Esophagus mucosa (tissue), 1 donor: Measurements from ENCODE around the gene GLDN. TPM values are rescaled to one million over a fixed set of nuclear protein-coding genes. Genes with fewer than 3 reads are reported as not detected.

Experiments
- ATAC-seq: fragments of 200-7000 bp; cut with Tn5 transposase; one replicate; pipeline ENCODE4 v1.9.1; 2020
- total RNA-seq: library from RNA; stranded (reverse); gene quantifications from one replicate; pipeline ENCODE4 v1.2.4, GENCODE V29; 2023
- donor health status: DM: yes; HTN: yes; CAD: no.

GLDN gene
- total RNA-seq, 1 donor from 2014 or later = 0.56 TPM

DNA sequence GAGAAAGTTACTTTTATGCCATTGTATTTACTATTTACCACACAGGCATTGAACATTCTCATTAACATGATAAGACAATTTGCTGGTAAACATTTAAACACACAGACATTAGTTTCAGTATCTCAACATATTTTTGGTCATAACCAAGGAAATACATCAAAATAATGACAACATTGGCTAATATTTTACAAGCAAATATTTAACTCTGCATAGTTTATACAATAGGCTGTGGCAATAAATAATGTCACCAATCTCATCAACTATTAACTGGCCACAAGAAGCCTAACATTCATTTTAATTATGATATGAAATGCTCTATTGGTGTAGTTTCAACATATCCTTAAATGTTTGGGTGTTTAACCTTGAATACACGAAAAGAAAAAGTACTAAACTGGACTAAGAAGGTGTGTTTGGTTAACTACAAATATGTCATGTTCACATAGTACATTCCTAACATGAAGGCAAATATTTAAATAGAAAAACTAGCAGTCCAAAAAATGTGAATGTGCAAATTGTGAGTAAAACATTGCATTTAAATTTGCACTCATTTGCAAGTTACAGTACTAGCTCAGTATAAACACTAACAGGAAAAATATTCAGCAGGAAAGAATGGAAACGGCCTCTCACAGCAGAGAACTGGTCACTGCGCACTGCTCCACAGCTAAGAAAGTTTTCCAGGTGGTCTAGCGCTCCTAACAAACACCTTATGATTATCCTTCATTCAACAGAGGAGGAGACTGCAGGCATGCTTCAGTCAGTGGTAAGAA, 106.6 kb downstream of the GLDN start:
- no peak for ATAC-seq

DNA sequence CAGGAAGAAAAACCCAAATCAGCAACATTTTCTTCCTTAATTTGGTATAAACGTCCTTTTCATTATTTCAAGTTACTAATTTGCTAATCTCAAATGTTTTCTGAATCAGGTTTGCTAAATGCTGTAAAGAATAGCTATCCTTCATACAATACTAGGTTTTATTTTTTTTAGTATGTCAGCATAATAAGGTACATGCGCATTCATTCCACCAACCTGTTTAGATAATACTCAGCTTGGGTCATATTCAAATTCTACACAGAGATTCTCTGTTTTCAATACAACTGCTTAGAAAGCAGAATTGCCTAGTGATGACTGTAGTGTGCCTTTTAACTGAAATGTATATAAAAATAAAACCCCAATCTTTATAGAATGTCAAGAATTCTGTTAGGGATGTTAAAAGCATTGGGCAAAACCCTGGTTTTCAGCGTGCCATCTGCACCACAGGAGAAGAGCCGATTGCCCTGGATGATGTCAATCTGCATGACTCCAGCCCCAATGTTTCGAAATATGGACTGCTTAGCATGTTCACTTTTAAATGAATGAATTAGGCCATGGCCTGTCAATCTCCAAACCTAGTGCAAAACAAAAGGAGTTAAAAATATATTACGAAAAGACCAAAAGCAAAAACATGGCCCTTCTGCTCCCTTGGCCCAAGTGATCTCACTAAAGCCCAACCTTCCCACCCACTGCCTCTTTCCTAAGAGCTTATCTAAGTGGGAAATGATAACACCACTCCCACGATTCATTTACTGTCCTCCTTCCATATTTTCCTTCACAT, 107.4 kb downstream of the GLDN start:
- ATAC-seq = no peak

DNA sequence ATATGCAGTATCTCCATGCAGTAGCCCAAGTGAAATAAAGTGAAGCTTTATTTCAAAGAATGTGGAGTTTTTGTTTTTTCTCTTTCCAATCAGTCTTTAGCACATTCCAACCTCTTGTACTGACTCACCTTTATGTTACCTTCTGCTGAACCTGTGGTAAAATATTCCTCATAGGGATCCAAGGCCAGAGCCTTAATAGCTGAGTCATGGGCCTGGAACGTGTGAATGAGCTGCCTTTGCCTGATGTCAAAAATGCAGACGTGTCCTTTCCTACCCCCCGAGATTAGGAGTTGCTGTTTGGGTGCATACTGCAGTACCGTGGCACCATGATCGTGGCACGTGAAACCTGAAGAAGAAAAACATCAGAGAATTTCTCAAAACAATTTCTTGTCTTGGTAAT, 108.5 kb downstream of the GLDN start:
- peak; percentile 90 for ATAC-seq

Other genes starting within 250 kb of the GLDN start
- gene TNFAIP8L3, start 246.7 kb upstream of the GLDN start, total RNA-seq = 7.3 TPM
- not detected for gene CYP19A1, start 3.1 kb upstream of the GLDN start, total RNA-seq